ENCODE measurements around the gene SERBP1. TPM values are rescaled to one million over a fixed set of nuclear protein-coding genes. Genes with fewer than 3 reads are reported as not detected.
"Not testable (repeated sequence)": the region's sequence is repeated elsewhere in the genome, so short reads cannot be mapped to it uniquely, and the experiment has no call there.

SERBP1 gene
- total and polyA plus RNA-seq, 12 donors: 59.7 to 226 (median 154) TPM

GRCh38 chr1:67405473-67406245 is 24.5 kb downstream of the SERBP1 start:
- intact Hi-C loops (cut with DNase I): no loop called here
- TF ChIP-seq CTCF (IDR thresholded peaks at IDR 0.05) (no peak), POLR2A (IDR thresholded peaks at IDR 0.05) (no peak)
- Histone ChIP-seq H3K4me1 (replicated peaks in 1 of 2) (peaks cover 0 to 2% of the 10 kb centered on the region in 2 donors), H3K27me3 (no peaks in the 10 kb centered on the region), H3K36me3 (replicated peaks in 1 of 2) (peaks cover 0 to 6% of the 10 kb centered on the region in 2 donors), H3K27ac (no peak overlapping the region), H3K4me3 (no peak overlapping the region), H3K9me3 (replicated peaks in 1 of 3) (no peaks in the 10 kb centered on the region)
- WGBS, 4 donors: 76 to 82% (median 79%) methylated on average over 3 of the region's 3 CpGs
- DNase-seq: no peak

GRCh38 chr1:67404212-67404620 is 26.0 kb downstream of the SERBP1 start:
- no peak overlapping the region for H3K27ac ChIP-seq
- no peaks in the 10 kb centered on the region for H3K36me3 ChIP-seq (replicated peaks in 1 of 2)
- no peak for DNase-seq
- intact Hi-C loops (cut with DNase I): no loop called here
- TF ChIP-seq CTCF (IDR thresholded peaks at IDR 0.05) (no peak), POLR2A (IDR thresholded peaks at IDR 0.05) (no peak)
- no peaks in the 10 kb centered on the region for H3K9me3 ChIP-seq (replicated peaks in 1 of 3)
- H3K27me3 ChIP-seq: no peaks in the 10 kb centered on the region
- no peak overlapping the region for H3K4me3 ChIP-seq
- no peaks in the 10 kb centered on the region for H3K4me1 ChIP-seq (replicated peaks in 1 of 2)
- WGBS, 4 donors: 70 to 84% (median 76%) methylated on average over 5 of the region's 5 CpGs

GRCh38 chr1:67401443-67401842 is 28.8 kb downstream of the SERBP1 start:
- TF ChIP-seq POLR2A (IDR thresholded peaks at IDR 0.05) (no peak), CTCF (IDR thresholded peaks at IDR 0.05) (no peak)
- 85 to 91% (median 89%) methylated on average over 6 of the region's 6 CpGs for WGBS, 4 donors
- no peak overlapping the region for H3K4me3 ChIP-seq
- no peaks in the 10 kb centered on the region for H3K36me3 ChIP-seq (replicated peaks in 1 of 2)
- intact Hi-C loops (cut with DNase I): no loop called here
- no peak for DNase-seq
- H3K27me3 ChIP-seq: no peaks in the 10 kb centered on the region
- no peaks in the 10 kb centered on the region for H3K9me3 ChIP-seq (replicated peaks in 1 of 3)
- H3K4me1 ChIP-seq (replicated peaks in 1 of 2): no peaks in the 10 kb centered on the region
- H3K27ac ChIP-seq: no peak overlapping the region

- H3K36me3 ChIP-seq (replicated peaks in 1 of 2); H3K4me1 ChIP-seq (replicated peaks in 1 of 2); DNase-seq; H3K9me3 ChIP-seq (replicated peaks in 1 of 3); H3K27me3 ChIP-seq; intact Hi-C loops (cut with DNase I); H3K27ac ChIP-seq; H3K4me3 ChIP-seq: not testable (repeated sequence)
- 86 to 93% (median 89%) methylated on average over 12 of the region's 12 CpGs for WGBS, 4 donors
Observed at GRCh38 chr1:67400029-67400786, 30.0 kb downstream of the SERBP1 start.

Measured in adrenal gland (tissue), 12 donors.